ENCODE results near the gene RGS3.

GRCh38 chr9:113481176-113481787 lies 17.8 kb downstream of the RGS3 start:
- TF ChIP-seq CTCF (IDR thresholded peaks at IDR 0.05) = no peak
- no peak for TF ChIP-seq EP300 (IDR thresholded peaks at IDR 0.05)
- TF ChIP-seq POLR2AphosphoS5 (IDR thresholded peaks at IDR 0.05) = no peak
- no peak for TF ChIP-seq POLR2A (IDR thresholded peaks at IDR 0.05)

All from sigmoid colon (tissue), 4 donors.